ENCODE data around the gene C19orf12.

C19orf12 gene

GRCh38 chr19:29653398-29653797 lies 61.7 kb downstream of the C19orf12 start:
- no peaks in the 10 kb centered on the region for H3K79me2 ChIP-seq (ENCODE audit: control insufficient read depth, low read length)
- H3K4me1 ChIP-seq (ENCODE audit: control insufficient read depth, low read length) = no peaks in the 10 kb centered on the region
- H3K4me3 ChIP-seq (ENCODE audit: low read length) = no peak overlapping the region
- H3K27me3 ChIP-seq (ENCODE audit: control insufficient read depth, low read length) = 0 out of 2 replicates have a peak, but pooled peaks cover 5% of the 10 kb centered on the region
- no peaks in the 10 kb centered on the region for H4K20me1 ChIP-seq (ENCODE audit: control insufficient read depth, insufficient read depth, low read depth, low read length)
- no peaks in the 10 kb centered on the region for H3K9me2 ChIP-seq (replicated peaks; ENCODE audit: control insufficient read depth, low read length)
- TF ChIP-seq EZH2phosphoT487 (IDR thresholded peaks at IDR 0.05; ENCODE audit: borderline replicate concordance, low read length) (no peak), CTCF (IDR thresholded peaks at IDR 0.05; ENCODE audit: low read depth, low read length, poor library complexity, severe bottlenecking) (no peak)
- no peak overlapping the region for H3K4me2 ChIP-seq (ENCODE audit: low read length)
- no peaks in the 10 kb centered on the region for H3K9me3 ChIP-seq (ENCODE audit: control insufficient read depth, insufficient read depth, low read length)
- H3K36me3 ChIP-seq (ENCODE audit: control insufficient read depth, low read length) = no peaks in the 10 kb centered on the region
- H3K27ac ChIP-seq (ENCODE audit: low read depth, low read length) = no peak overlapping the region
- no peaks in the 10 kb centered on the region for H3F3A ChIP-seq (ENCODE audit: control insufficient read depth, insufficient read depth)

GRCh38 chr19:29651622-29652394 lies 63.3 kb downstream of the C19orf12 start:
- Histone ChIP-seq H3K36me3 (ENCODE audit: control insufficient read depth, low read length) (no peaks in the 10 kb centered on the region), H3K27me3 (ENCODE audit: control insufficient read depth, low read length) (0 out of 2 replicates have a peak, but pooled peaks cover 5% of the 10 kb centered on the region), H3K9me3 (ENCODE audit: control insufficient read depth, insufficient read depth, low read length) (no peaks in the 10 kb centered on the region), H4K20me1 (ENCODE audit: control insufficient read depth, insufficient read depth, low read depth, low read length) (no peaks in the 10 kb centered on the region), H3F3A (ENCODE audit: control insufficient read depth, insufficient read depth) (no peaks in the 10 kb centered on the region), H3K79me2 (ENCODE audit: control insufficient read depth, low read length) (no peaks in the 10 kb centered on the region), H3K4me1 (ENCODE audit: control insufficient read depth, low read length) (no peaks in the 10 kb centered on the region), H3K4me2 (ENCODE audit: low read length) (no peak overlapping the region), H3K27ac (ENCODE audit: low read depth, low read length) (no peak overlapping the region), H3K4me3 (ENCODE audit: low read length) (no peak overlapping the region), H3K9me2 (replicated peaks; ENCODE audit: control insufficient read depth, low read length) (no peaks in the 10 kb centered on the region)
- TF ChIP-seq EZH2phosphoT487 (IDR thresholded peaks at IDR 0.05; ENCODE audit: borderline replicate concordance, low read length) (no peak), CTCF (IDR thresholded peaks at IDR 0.05; ENCODE audit: low read depth, low read length, poor library complexity, severe bottlenecking) (no peak)

GRCh38 chr19:29650772-29651387 lies 64.2 kb downstream of the C19orf12 start:
- H4K20me1 ChIP-seq (ENCODE audit: control insufficient read depth, insufficient read depth, low read depth, low read length) = no peaks in the 10 kb centered on the region
- no peaks in the 10 kb centered on the region for H3K9me2 ChIP-seq (replicated peaks; ENCODE audit: control insufficient read depth, low read length)
- 0 out of 2 replicates have a peak, but pooled peaks cover 5% of the 10 kb centered on the region for H3K27me3 ChIP-seq (ENCODE audit: control insufficient read depth, low read length)
- no peaks in the 10 kb centered on the region for H3F3A ChIP-seq (ENCODE audit: control insufficient read depth, insufficient read depth)
- TF ChIP-seq EZH2phosphoT487 (IDR thresholded peaks at IDR 0.05; ENCODE audit: borderline replicate concordance, low read length) (no peak), CTCF (IDR thresholded peaks at IDR 0.05; ENCODE audit: low read depth, low read length, poor library complexity, severe bottlenecking) (no peak)
- H3K4me1 ChIP-seq (ENCODE audit: control insufficient read depth, low read length) = no peaks in the 10 kb centered on the region
- no peaks in the 10 kb centered on the region for H3K79me2 ChIP-seq (ENCODE audit: control insufficient read depth, low read length)
- H3K9me3 ChIP-seq (ENCODE audit: control insufficient read depth, insufficient read depth, low read length) = no peaks in the 10 kb centered on the region
- H3K27ac ChIP-seq (ENCODE audit: low read depth, low read length) = no peak overlapping the region
- no peak overlapping the region for H3K4me3 ChIP-seq (ENCODE audit: low read length)
- H3K4me2 ChIP-seq (ENCODE audit: low read length) = no peak overlapping the region
- H3K36me3 ChIP-seq (ENCODE audit: control insufficient read depth, low read length) = no peaks in the 10 kb centered on the region

All from DOHH2 (cell line).